ENCODE measurements around the gene TPSG1. TPM values are rescaled to one million over a fixed set of nuclear protein-coding genes. Genes with fewer than 3 reads are reported as not detected.
"Not testable (repeated sequence)": the region's sequence is repeated elsewhere in the genome, so short reads cannot be mapped to it uniquely, and the experiment has no call there.

The TPSG1 gene
- total RNA-seq, 4 donors from 2014 or later, result 1.5 TPM; not detected in 3

- intact Hi-C loops (cut with DNase I; ENCODE audit: low total_unique reads), result no loop called here
- TF ChIP-seq POLR2A (IDR thresholded peaks at IDR 0.05) (no peak), CTCF (IDR thresholded peaks at IDR 0.05) (no peak)
- H3K4me1 ChIP-seq, result no peaks in the 10 kb centered on the region
- no peak for DNase-seq
- H3K27me3 ChIP-seq, result no peaks in the 10 kb centered on the region
- H3K4me3 ChIP-seq, result no peak overlapping the region
- H3K9me3 ChIP-seq, result no peaks in the 10 kb centered on the region
- no peaks in the 10 kb centered on the region for H3K36me3 ChIP-seq
- H3K27ac ChIP-seq, result no peak overlapping the region
Observed at GRCh38 chr16:1202274-1202673, 22.8 kb downstream of the TPSG1 start.

DNA sequence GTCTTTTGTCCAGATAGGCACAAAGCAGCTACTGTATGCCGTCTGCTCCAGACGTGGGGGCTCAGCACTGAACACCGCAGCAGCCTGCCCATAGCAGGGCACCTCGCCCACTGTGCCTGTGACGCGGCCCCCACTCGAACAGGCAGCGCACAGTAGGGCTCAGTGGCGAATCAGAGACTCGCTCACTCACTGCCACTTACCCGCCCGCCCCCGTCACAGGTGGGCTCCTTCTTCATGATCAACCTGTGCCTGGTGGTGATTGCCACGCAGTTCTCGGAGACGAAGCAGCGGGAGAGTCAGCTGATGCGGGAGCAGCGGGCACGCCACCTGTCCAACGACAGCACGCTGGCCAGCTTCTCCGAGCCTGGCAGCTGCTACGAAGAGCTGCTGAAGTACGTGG is 23.6 kb downstream of the TPSG1 start:
- Histone ChIP-seq H3K27ac (no peak overlapping the region), H3K36me3 (no peaks in the 10 kb centered on the region), H3K4me3 (no peak overlapping the region), H3K9me3 (no peaks in the 10 kb centered on the region), H3K4me1 (no peaks in the 10 kb centered on the region), H3K27me3 (no peaks in the 10 kb centered on the region)
- DNase-seq, result no peak
- TF ChIP-seq POLR2A (IDR thresholded peaks at IDR 0.05), result no peak
- no peak for TF ChIP-seq CTCF (IDR thresholded peaks at IDR 0.05)
- intact Hi-C loops (cut with DNase I; ENCODE audit: low total_unique reads), result no loop called here

GRCh38 chr16:1200014-1200627 is 24.9 kb downstream of the TPSG1 start:
- DNase-seq, result no peak
- Histone ChIP-seq H3K9me3 (no peaks in the 10 kb centered on the region), H3K36me3 (no peaks in the 10 kb centered on the region), H3K27me3 (no peaks in the 10 kb centered on the region), H3K27ac (no peak overlapping the region), H3K4me3 (no peak overlapping the region), H3K4me1 (no peaks in the 10 kb centered on the region)
- TF ChIP-seq CTCF (IDR thresholded peaks at IDR 0.05), result no peak
- no peak for TF ChIP-seq POLR2A (IDR thresholded peaks at IDR 0.05)
- intact Hi-C loops (cut with DNase I; ENCODE audit: low total_unique reads), result no loop called here

DNA sequence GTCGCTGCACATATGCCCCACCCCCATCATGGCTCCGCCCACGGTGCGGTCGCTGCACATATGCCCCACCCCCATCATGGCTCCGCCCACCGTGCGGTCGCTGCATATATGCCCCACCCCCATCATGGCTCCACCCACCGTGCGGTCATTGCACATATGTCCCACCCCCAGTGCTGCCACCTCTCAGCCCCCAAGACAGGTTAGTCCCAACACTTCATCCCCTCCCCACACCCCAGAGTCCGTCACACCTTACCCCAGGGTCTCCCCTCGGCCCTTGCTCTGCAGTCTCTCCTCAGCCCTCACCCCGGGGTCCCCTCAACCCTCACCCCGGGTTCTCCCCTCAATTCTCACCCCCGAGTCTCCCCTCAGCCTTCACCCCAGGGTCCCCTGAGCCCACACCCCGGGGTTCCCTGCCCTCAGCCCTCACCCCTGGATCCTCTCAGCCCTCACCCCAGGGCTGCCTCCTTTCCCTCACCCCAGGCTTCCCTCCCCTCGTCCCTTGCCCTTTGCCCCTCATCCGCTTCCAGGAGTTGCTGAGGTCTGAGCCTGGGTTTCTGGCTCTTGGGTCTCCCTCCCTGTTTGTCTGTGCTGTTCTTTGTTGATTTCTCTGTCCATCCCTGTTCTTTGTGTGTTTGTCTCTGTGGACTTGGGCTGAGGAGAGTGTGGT is 25.6 kb downstream of the TPSG1 start:
- Histone ChIP-seq H3K4me3 (no peak overlapping the region), H3K36me3 (no peaks in the 10 kb centered on the region), H3K27ac (no peak overlapping the region), H3K27me3 (no peaks in the 10 kb centered on the region), H3K9me3 (no peaks in the 10 kb centered on the region), H3K4me1 (no peaks in the 10 kb centered on the region)
- no peak for DNase-seq
- intact Hi-C loops (cut with DNase I; ENCODE audit: low total_unique reads), result no loop called here
- no peak for TF ChIP-seq POLR2A (IDR thresholded peaks at IDR 0.05)
- no peak for TF ChIP-seq CTCF (IDR thresholded peaks at IDR 0.05)

DNA sequence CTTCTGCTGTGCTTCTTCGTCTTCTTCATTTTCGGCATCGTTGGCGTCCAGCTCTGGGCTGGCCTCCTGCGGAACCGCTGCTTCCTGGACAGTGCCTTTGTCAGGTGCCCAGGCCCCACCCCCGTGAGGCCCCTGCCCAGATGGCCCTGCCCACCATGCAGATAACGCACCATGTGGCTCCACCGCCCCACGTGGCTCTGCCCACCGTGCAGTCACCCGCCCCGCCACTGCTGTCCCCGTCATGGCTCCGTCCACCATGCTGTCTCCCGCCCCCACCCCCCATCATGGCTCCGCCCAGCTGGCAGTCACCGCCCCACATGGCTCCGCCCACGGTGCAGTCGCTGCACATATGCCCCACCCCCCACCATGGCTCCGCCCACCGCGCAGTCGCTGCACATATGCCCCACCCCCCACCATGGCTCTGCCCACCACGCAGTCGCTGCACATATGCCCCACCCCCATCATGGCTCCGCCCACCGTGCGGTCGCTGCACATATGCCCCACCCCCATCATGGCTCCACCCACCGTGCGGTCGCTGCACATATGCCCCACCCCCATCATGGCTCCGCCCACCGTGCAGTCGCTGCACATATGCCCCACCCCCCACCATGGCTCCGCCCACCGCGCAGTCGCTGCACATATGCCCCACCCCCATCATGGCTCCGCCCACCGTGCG is 26.3 kb downstream of the TPSG1 start:
- intact Hi-C loops (cut with DNase I; ENCODE audit: low total_unique reads); H3K27me3 ChIP-seq; H3K27ac ChIP-seq; H3K4me1 ChIP-seq; DNase-seq; H3K36me3 ChIP-seq; H3K9me3 ChIP-seq; H3K4me3 ChIP-seq: not testable (repeated sequence)

Measured in uterus (tissue), 4 donors.